HG03175 (cell line): ENCODE data around the gene RTL9.
"Not testable (repeated sequence)": the region's sequence is repeated elsewhere in the genome, so short reads cannot be mapped to it uniquely, and the experiment has no call there.

Experiments used
- ATAC-seq: cut with Tn5 transposase; IDR thresholded peaks from one replicate; pipeline ENCODE4 v1.9.1; 2021; ENCODE audit warnings: mild to moderate bottlenecking, moderate library complexity; ENCODE audit not compliant: unreplicated experiment

Gene RTL9

GRCh38 chrX:110358548-110358947 is at the start of gene RTL9:
TSS of gene RTL9 (plus strand) at chrX:110358848. CDS start at chrX:110450618, 91,770 bp downstream.
- no peak for ATAC-seq

- no peak for ATAC-seq
These were observed 48.5 kb upstream of the RTL9 start for GRCh38 chrX:110310000-110310790.

- ATAC-seq = peak; percentile 77
These were observed 47.8 kb upstream of the RTL9 start for GRCh38 chrX:110310896-110311295.

GRCh38 chrX:110311437-110312230 is 47.0 kb upstream of the RTL9 start:
- ATAC-seq = no peak

- ATAC-seq = peak; percentile 31
These were observed 43.1 kb upstream of the RTL9 start for GRCh38 chrX:110315551-110315950.

- no peak for ATAC-seq
These were observed 42.1 kb upstream of the RTL9 start for GRCh38 chrX:110316351-110317060.

GRCh38 chrX:110317061-110317819 is 41.4 kb upstream of the RTL9 start:
- ATAC-seq = peak; percentile 24

GRCh38 chrX:110317820-110318663 is 40.6 kb upstream of the RTL9 start, which contains the start of gene AMMECR1:
TSS of gene AMMECR1 (minus strand) at chrX:110318085. CDS start at chrX:110318071, 14 bp downstream.
- ATAC-seq = peak; percentile 76

GRCh38 chrX:110318664-110318968 is 40.0 kb upstream of the RTL9 start:
- peak; percentile 21 for ATAC-seq

GRCh38 chrX:110320381-110320987 is 38.2 kb upstream of the RTL9 start:
- no peak for ATAC-seq

- ATAC-seq = no peak
These were observed 37.6 kb upstream of the RTL9 start for GRCh38 chrX:110321081-110321480.

GRCh38 chrX:110321670-110322069 is 37.0 kb upstream of the RTL9 start:
- peak; percentile 27 for ATAC-seq

- no peak for ATAC-seq
These were observed 36.0 kb upstream of the RTL9 start for GRCh38 chrX:110322603-110323002.

- ATAC-seq = no peak
These were observed 31.9 kb upstream of the RTL9 start for GRCh38 chrX:110326712-110327111.

GRCh38 chrX:110327336-110327735 is 31.3 kb upstream of the RTL9 start:
- ATAC-seq = no peak

- ATAC-seq = not testable (repeated sequence)
These were observed 30.0 kb upstream of the RTL9 start for GRCh38 chrX:110328613-110329012.

- ATAC-seq = no peak
These were observed 27.1 kb upstream of the RTL9 start for GRCh38 chrX:110331444-110332030.

GRCh38 chrX:110333458-110333857 is 25.2 kb upstream of the RTL9 start:
- ATAC-seq = not testable (repeated sequence)

- ATAC-seq = no peak
These were observed 19.7 kb upstream of the RTL9 start for GRCh38 chrX:110338935-110339334.
